GM18867 (cell line): Measurements from ENCODE around the gene ATM.

Experiments
- ATAC-seq: cut with Tn5 transposase; IDR thresholded peaks from one replicate; pipeline ENCODE4 v1.9.1; 2021; ENCODE audit warnings: mild to moderate bottlenecking, moderate library complexity; ENCODE audit not compliant: unreplicated experiment

Gene ATM, protein sequence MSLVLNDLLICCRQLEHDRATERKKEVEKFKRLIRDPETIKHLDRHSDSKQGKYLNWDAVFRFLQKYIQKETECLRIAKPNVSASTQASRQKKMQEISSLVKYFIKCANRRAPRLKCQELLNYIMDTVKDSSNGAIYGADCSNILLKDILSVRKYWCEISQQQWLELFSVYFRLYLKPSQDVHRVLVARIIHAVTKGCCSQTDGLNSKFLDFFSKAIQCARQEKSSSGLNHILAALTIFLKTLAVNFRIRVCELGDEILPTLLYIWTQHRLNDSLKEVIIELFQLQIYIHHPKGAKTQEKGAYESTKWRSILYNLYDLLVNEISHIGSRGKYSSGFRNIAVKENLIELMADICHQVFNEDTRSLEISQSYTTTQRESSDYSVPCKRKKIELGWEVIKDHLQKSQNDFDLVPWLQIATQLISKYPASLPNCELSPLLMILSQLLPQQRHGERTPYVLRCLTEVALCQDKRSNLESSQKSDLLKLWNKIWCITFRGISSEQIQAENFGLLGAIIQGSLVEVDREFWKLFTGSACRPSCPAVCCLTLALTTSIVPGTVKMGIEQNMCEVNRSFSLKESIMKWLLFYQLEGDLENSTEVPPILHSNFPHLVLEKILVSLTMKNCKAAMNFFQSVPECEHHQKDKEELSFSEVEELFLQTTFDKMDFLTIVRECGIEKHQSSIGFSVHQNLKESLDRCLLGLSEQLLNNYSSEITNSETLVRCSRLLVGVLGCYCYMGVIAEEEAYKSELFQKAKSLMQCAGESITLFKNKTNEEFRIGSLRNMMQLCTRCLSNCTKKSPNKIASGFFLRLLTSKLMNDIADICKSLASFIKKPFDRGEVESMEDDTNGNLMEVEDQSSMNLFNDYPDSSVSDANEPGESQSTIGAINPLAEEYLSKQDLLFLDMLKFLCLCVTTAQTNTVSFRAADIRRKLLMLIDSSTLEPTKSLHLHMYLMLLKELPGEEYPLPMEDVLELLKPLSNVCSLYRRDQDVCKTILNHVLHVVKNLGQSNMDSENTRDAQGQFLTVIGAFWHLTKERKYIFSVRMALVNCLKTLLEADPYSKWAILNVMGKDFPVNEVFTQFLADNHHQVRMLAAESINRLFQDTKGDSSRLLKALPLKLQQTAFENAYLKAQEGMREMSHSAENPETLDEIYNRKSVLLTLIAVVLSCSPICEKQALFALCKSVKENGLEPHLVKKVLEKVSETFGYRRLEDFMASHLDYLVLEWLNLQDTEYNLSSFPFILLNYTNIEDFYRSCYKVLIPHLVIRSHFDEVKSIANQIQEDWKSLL (N-terminal part only)

GRCh38 chr11:108222574-108223347 lies at the start of gene ATM, which contains the start of gene NPAT:
ATM (plus strand) TSS chr11:108223067; CDS start chr11:108227625, 4,558 bp downstream.
NPAT (minus strand) TSS chr11:108222638; CDS start chr11:108222536, 102 bp downstream.
- peak; percentile 81 for ATAC-seq

DNA sequence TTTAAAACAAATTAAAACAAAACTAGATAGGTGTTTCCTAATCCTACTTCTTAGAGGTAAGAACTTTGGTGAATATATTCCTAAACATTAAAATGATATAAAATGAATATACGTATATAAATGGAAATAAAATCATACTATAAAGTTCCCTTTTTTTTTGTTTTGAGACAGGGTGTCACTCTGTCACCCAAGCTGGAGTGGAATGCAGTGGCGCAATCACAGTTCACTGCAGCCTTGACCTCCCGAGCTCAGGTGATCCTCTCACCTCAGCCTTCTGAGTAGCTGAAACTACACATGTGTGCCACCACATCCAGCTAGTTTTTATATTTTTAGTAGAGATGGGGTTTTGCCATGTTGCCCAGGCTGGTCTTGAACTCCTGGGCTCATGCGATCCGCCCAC lies 45.3 kb upstream of the ATM start:
- ATAC-seq: no peak

- no peak for ATAC-seq
Observed at GRCh38 chr11:108193725-108194124, 29.1 kb upstream of the ATM start.

GRCh38 chr11:108196901-108197300 lies 26.0 kb upstream of the ATM start:
- ATAC-seq: peak; percentile 48

DNA sequence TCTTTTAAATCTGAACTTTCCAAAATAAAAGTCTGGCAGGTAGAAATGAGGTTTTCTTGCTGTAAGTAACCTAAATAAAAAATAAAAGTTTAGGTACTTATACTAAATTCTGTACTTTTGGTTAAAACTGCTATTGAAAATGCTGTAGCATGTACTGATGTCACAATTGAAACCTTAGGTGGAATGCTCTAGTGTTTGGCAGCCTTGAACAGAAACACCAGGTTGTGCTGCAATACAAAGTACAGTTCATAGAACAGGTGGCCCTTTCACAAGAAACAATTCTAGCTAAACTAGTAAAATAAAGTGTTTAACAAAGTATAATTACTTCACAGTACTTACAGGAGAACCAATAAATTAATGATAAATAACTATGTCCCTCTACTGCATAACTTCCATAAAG lies 25.5 kb upstream of the ATM start:
- peak; percentile 42 for ATAC-seq

GRCh38 chr11:108198833-108199232 lies 24.0 kb upstream of the ATM start:
- no peak for ATAC-seq

- ATAC-seq: peak; percentile 67
Observed at GRCh38 chr11:108199446-108200321, 23.2 kb upstream of the ATM start.

- ATAC-seq: no peak
Observed at GRCh38 chr11:108203075-108203474, 19.8 kb upstream of the ATM start.

DNA sequence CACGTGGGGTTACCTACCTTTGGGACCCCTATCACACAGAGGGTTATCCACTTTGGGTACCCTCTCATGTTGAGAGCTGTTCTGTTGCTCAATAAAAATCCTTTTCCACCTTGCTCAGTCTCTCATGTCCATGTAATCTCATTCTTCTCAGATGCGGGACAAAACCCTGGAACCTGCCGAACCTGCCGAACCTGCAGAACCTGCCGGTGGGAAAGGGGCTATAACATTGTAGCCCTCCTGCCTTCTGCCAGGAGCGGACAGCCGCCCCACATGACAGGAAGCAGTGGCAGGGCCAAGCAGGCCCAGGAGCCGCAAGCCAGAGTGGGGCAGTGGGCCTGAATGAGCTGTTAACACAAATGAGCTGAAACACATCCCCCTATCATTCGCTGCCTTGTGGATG lies 18.5 kb upstream of the ATM start:
- ATAC-seq: no peak

DNA sequence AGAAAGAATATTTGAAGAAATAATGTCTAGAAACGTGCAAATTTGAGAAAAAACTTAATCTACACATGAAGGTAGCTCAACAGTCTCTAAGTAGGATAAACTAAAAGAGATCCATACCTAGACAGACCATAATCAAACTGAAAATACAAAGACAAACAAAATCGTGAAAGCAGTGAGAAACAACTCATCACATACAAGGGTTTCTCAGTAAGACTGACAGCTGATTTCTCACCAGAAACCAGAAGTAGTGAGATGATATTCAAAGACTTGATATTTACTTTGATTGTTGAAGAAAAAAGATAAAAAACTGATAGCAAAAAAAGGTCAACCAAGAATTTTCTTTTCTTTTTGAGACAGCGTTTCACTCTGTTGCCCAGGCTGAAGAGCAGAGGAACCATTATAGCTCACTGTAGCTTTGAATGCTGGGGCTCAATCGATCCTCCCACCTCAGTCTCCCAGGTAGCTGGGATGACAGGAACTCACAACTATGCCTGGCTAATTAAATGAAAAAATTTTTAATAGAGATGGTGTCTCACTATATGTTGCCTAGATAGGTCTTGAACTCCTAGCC lies 17.9 kb upstream of the ATM start:
- no peak for ATAC-seq

DNA sequence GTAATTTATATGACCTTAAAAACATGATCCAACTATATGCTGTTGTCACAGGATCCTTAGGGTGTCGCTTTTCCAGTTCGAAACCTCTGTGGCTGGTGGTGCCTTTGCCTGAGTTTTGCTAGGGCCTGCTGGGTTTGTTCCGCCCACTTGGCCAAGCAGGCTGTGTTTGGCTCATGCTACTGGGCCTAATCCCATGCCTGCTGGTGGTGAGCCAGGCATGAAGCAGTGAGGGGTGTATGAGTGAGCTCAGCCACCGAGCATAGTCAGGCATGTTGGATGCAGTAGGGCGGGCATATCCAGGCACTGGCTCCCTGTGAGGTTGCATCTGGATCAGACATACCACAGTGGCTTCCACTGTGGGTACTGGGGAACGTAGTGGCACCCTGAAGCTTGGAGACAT lies 16.7 kb upstream of the ATM start:
- no peak for ATAC-seq

GRCh38 chr11:108206969-108207682 lies 15.7 kb upstream of the ATM start:
- ATAC-seq: no peak

DNA sequence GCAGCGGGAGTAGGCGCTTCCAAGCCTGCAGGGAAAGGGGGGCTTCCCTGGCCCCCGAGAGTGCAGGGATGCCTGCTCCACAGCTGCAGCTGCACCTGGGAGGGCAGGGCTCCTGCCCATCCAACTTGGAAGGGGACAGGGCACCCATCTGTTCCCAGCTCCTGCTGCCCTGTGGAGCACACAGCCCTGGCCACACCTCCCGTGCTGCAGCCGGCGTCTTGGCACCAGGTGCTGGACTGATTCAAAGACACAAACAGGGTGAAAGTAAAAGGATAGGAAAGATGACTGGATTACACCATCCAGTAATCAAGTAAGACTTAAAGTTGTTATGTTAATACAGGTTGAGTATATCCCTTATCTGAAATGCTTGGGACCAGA lies 15.2 kb upstream of the ATM start:
- no peak for ATAC-seq

DNA sequence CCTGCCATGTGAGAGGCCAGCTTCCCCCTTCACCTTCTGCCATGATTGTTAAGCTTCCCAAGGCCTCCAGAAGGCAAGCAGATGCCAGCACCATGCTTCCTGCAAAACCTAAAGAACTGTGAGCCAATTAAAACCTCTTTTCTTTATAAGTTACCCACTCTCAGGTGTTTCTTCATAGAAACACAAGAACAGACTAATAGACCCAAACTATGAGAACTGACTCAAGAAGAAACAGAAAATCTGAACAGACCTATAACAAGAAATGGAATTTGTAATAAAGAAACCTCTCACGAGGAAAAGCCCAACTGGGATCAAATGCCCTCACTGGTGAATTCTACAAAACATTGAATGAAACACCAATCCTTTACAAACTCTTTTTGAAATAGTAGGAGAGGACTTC lies 12.4 kb upstream of the ATM start:
- ATAC-seq: no peak

- ATAC-seq: no peak
Observed at GRCh38 chr11:108213784-108214183, 9.1 kb upstream of the ATM start.

- no peak for ATAC-seq
Observed at GRCh38 chr11:108216988-108217387, 5.9 kb upstream of the ATM start.

DNA sequence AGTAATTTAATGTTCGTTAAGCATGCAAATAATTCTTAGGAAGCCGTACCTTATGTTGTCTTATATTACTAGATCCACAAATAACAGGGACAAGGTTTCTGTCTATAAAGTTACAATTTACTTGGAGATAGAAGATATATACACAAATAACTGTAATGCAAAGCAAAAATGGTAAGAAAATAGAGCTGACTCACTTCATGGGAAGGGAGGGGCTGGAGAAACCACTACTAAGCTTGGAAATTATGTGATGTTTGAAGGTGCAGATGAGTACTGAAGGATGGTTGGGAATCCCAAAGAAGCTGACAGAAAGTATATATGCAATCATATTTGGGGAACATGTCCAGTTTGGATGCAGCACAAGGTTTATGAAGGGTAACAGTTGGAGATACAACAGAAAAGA lies 4.4 kb upstream of the ATM start:
- no peak for ATAC-seq
